ENCODE results near the gene TUBGCP6.

Gene TUBGCP6

DNA sequence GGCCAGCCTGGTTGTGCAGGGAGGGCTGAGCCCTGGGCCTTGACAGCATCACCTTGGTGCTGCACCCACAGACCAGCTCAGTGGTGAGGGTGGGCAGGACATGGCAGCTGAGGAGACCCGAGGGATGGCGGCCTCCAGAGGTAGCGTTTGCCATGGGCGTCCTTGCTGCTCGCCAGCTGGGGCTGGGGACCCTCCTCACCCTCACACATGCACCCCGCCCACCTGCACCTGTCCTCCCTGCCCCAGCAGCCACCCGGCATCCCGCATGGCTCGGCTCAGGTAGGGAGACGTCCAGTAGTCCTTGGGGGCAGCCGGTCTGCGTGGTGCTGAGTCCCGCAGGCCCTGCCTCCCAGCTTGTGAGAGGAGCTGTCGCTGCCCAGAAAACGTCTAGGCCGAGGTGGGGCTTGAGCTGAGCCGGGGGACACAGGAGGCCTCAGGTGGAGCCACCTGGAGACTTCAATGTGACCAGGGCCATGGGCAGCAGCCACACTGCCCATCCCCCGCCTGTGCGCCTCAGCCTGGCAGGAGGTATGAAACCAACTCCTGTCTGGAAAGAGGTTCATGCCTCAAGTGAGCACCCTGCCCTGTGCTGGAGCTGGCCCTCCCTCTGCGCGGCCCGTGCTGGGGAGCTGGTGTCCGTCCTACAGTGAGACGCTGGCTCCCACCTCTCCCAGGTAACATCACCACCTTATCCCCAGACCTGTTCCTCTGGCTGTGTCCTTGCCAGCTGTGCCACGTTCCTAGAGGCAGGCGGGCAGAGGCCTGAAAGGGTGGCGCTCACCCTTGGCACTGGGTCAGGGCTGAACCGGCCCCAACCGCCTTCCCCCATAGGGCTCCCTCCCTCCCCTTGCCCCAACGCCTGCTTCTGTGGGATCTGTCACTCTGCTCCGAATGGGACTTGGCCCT, 62.4 kb downstream of the TUBGCP6 start:
- DNase-seq (ENCODE audit: low read depth) = no peak

GRCh38 chr22:50180727-50181521, 63.9 kb downstream of the TUBGCP6 start:
- no peak for DNase-seq (ENCODE audit: low read depth)

GRCh38 chr22:50179937-50180726, 64.7 kb downstream of the TUBGCP6 start:
- DNase-seq (ENCODE audit: low read depth) = no peak

- DNase-seq (ENCODE audit: low read depth) = no peak
These were observed 65.7 kb downstream of the TUBGCP6 start for GRCh38 chr22:50178871-50179869.

GRCh38 chr22:50178471-50178864, 66.4 kb downstream of the TUBGCP6 start:
- no peak for DNase-seq (ENCODE audit: low read depth)

DNA sequence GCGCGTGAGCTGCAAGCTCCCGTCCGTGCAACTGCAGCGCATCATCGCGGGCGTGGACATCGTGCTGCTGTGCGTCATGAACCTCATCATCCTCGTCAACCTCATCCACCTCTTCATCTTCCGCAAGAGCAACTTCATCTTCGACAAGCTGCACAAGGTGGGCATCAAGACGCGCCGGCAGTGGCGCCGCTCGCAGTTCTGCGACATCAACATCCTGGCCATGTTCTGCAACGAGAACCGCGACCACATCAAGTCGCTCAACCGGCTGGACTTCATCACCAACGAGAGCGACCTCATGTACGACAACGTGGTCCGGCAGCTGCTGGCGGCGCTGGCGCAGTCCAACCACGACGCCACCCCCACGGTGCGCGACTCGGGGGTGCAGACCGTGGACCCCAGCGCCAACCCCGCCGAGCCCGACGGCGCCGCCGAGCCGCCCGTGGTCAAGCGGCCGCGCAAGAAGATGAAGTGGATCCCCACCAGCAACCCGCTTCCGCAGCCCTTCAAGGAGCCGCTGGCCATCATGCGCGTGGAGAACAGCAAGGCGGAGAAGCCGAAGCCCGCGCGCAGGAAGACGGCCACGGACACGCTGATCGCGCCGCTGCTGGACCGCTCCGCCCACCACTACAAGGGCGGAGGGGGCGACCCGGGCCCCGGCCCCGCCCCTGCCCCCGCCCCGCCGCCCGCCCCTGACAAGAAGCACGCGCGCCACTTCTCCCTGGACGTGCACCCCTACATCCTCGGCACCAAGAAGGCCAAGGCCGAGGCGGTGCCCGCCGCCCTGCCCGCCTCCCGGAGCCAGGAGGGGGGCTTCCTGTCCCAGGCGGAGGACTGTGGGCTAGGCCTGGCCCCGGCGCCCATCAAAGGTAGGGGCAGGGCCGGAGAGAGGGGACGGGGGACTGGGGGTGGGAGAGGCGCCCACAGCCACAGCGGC, 67.0 kb downstream of the TUBGCP6 start:
- DNase-seq (ENCODE audit: low read depth) = no peak

DNA sequence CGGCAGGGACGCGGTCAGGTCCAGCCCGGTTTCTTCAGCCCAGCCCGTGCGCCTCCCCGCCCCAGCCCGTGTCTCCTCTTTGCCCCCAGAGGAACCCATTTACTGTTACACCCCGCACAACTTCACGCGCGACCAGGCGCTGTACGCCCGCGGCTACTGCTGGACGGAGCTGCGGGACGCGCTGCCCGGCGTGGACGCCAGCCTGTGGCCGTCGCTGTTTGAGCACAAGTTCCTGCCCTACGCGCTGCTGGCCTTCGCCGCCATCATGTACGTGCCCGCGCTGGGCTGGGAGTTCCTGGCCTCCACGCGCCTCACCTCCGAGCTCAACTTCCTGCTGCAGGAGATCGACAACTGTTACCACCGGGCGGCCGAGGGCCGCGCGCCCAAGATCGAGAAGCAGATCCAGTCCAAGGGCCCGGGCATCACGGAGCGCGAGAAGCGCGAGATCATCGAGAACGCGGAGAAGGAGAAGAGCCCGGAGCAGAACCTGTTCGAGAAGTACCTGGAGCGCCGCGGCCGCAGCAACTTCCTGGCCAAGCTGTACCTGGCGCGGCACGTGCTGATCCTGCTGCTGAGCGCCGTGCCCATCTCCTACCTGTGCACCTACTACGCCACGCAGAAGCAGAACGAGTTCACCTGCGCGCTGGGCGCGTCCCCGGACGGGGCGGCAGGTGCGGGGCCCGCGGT, 67.8 kb downstream of the TUBGCP6 start:
- DNase-seq (ENCODE audit: low read depth) = no peak

DNA sequence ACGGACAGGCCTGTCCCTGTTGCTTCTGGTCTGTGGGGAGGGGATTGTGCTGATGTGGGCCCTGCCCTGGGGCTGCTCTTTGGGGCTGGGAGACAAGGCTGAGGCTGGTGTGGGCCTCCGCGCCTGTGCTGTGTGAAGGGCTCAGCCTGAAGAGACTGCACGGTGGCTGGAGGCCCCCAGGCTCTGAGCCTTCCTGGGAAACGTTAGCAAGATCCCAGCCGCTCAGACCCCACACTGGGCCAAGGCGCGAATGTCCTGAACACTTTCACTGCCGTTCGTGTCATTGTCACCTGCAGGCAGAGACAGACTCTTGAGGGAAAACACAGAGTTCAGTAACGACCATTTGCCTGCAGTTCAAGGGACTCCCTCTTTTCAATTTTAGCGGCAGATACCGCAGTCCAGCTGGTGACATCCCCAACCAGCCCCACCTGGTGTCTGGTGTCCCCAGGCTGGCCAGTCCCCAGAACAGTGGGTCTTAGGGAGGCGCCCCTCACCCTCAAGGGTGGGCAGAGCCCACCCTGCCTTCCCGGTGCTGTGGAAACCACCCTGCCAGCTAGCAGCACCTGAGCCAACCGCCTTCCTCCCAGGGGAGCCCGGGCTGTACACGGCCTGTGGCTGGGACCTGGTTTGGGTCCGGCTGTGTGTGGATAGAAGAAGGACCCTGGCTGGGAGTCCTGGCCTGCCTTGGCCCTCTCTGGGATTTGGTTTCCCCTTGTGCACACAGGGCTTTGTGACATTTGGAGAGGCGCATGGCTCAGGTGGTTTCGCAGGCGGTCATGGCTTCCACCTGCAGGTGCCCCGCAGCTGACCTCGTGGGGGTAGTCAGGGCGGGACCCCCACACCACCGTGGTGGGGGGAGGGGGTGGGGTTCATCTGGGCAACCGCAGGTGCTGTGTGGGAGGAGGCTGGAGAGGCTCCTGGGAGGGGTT, 68.6 kb downstream of the TUBGCP6 start:
- no peak for DNase-seq (ENCODE audit: low read depth)

GRCh38 chr22:50175191-50175461, 69.7 kb downstream of the TUBGCP6 start:
- no peak for DNase-seq (ENCODE audit: low read depth)

- no peak for DNase-seq (ENCODE audit: low read depth)
These were observed 70.2 kb downstream of the TUBGCP6 start for GRCh38 chr22:50174382-50175190.

DNA sequence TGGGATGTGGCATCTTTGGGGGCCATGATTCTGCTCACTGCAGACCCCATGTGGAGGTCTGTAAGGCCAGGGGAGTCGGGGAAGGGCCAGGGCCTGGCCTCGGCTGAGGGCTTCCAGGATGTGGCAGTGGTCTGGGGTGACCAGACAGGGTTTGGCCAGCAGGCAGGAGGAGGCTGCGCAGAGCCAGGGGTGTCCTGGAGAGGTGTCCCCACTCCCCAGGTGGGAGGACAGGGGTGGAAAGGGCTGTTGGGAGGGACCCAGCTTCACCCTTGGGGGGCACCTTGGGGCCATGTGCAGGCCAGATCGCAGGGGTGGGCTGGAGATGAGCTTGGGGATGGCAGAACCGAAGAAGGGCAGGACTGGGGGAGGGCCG, 70.9 kb downstream of the TUBGCP6 start:
- no peak for DNase-seq (ENCODE audit: low read depth)

GRCh38 chr22:50173311-50173982, 71.4 kb downstream of the TUBGCP6 start:
- DNase-seq (ENCODE audit: low read depth) = no peak

- no peak for DNase-seq (ENCODE audit: low read depth)
These were observed 72.8 kb downstream of the TUBGCP6 start for GRCh38 chr22:50171965-50172421.

DNA sequence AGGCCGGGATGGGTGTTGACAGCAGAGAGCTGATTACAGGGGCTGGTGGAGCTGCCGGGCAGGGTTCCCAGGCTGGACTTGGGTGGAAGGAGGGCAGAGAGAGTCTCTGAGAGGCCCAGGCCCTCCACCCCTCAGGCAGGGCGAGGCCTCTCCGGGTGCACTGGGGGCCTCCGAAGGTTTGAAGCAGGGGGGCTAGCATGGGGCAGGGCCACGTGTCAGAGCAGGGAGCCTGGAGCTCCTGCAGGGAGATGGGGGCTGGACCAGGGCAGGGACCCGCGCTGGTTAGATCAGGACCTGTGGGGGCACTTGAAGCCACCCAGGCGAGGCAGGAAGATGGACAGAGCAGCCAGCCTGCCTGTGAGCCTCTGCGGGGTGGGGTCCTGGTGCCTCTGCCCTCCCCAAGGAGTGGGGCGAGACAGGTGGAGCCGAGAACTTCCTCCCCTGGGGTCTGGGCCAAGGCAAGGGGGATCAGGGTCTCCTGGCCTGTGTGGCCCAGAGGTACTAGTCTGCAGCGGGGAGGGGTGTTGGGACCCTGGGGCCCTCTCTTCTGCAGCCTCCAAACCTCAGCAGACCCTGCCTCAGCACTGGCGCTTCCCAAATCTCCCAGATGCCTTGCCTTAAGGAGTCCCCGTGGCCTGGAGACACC, 73.4 kb downstream of the TUBGCP6 start:
- DNase-seq (ENCODE audit: low read depth) = no peak

DNA sequence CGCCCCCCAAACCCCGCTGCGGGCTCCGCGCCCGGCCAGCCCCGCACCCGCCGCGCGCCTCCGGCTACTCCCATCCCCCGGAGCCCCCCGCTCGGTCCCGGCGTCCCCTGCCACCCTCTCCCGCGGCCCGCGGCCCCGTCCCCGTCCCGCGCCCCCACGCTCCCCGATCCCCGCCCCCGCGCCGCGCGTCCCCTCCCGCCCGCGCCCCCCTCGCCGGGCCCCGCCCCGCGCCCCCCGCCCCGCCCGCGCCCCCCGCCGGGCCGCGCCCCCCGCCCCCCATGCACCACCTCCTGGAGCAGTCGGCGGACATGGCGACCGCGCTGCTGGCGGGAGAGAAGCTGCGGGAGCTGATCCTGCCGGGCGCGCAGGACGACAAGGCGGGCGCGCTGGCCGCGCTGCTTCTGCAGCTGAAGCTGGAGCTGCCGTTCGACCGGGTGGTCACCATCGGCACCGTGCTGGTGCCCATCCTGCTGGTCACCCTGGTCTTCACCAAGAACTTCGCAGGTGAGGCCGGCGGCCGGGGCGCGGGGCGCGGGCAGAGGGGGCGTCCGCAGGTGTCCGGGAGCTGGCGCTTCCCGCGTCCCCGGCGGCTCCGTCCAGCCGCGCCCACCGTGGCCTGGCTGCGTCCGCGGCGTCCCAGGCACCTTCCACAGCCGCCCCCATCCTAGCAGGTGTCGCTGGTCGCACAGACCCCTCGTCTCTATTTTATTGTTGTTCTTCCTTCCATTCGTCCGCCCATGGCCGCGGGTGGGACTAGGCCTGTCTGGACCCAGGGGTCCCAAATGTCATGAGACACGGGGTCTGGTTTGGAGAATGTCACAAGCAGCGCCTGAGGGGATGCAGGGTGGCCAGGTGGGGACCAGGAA, 74.1 kb downstream of the TUBGCP6 start, which contains the start of gene PANX2:
TSS of gene PANX2 (plus strand) at position 279 of the 866 bp plus-strand sequence. CDS start at position 279, 0 bp downstream.
- DNase-seq (ENCODE audit: low read depth) = no peak

Measured in T-helper 22 cell (primary cell).